CD4-positive, alpha-beta T cell treated with Interleukin-15 for 4 hours (primary cell): ENCODE results near the gene ZNF565.
"Not testable (repeated sequence)": the region's sequence is repeated elsewhere in the genome, so short reads cannot be mapped to it uniquely, and the experiment has no call there.

ENCODE experiments used
- DNase-seq: peaks from one replicate; pipeline ENCODE4 v3.0.0-alpha.2; 2020; ENCODE audit warnings: low spot score

The ZNF565 gene

GRCh38 chr19:36149673-36150406, 64.6 kb downstream of the ZNF565 start:
- no peak for DNase-seq

DNA sequence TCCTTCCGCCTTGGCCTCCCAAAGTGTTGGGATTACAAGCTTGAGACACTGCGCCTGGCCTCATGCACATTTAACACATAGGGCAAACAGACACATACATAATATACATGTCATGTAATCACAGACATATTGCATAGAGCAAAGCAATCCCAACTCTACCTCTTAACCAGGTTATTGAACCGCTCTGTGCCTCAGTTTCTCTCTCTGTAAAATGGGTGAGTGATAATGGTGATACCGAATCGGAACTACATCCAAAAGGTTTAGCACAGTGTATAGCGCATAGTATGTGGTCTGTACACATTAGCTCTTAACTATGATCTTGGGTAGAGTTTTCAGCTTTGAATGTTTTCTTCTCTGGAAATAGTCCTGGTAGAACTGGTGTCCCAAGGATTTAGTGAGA, 69.8 kb downstream of the ZNF565 start:
- no peak for DNase-seq

DNA sequence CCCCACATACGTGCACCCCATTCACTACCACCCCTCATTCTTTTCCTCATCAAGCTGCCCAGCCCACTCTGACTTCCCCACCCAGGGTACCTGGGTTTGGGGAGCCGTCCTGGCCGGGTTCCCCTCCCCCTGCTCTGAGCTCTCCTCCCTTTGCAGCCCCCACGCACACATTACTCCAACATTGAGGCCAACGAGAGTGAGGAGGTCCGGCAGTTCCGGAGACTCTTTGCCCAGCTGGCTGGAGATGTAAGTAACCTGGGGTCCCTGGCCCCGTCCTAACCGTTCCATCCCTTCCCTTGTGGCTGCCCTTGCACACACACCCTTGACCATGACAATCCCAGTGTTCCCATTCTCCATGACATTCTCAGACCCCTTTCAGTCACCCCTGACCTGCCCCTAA, 72.0 kb downstream of the ZNF565 start:
- DNase-seq: no peak

DNA sequence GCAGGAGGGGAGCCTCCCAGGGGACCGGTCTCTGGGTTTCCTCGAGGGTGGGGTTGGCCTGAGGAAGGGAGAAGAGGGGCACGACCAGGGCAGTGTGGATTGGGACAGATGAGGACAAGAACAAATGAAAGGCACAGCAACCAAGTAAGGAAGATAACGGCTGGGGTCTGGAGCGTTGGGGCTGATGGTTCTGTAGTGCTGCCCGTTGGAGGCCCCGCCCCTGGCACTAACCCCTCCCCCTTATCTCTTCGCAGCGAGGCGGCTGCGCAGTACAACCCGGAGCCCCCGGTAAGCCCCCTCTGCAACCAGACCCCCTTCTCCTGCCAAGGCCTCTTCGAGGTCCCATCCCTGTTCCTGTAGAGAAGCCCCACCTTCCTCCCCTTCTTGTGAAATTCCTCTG, 72.4 kb downstream of the ZNF565 start:
- no peak for DNase-seq

- peak; percentile 93 for DNase-seq
Observed at GRCh38 chr19:36141039-36141927, 73.2 kb downstream of the ZNF565 start.

- DNase-seq: peak; percentile 10
Observed at GRCh38 chr19:36140304-36141038, 74.0 kb downstream of the ZNF565 start.

DNA sequence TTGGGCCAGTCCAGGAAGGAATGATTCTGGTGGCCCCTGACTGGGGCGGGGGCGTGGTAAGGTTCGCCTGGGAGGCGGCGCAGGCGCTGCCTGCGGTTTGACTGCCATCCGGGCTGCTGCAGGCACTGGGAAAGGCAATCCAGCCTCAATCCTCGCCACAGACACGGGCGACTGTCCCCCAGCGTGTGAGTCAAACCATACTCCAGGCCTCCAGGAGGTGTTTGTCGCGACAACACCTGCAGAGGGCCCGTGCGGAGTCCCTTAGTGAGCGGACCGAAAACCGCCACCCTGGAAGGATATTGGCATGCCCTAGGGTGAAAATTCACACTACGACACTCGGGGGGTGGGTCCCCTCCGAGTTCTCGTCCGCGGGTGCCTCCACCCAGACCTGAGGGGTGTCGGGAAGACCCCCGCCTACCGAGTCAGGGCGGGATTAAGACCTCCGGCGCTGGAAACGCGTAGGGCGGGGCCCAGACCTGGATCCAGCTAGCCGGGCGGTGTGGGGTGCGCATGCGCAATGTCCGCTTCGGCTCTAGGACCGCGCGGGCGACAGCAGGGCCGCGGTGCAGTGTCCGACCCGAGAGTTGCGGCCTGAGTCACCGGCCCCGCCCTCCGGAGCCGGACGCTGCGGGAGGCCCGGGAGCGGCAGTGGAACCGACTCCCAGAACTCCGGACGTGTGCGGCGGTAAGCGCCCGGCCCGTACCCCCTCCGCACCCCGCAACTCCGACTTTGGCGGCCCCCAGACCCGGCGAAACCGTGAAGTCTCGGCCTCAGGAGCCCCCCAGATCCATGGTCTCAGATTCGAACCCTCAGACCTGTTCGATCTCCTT, 74.8 kb downstream of the ZNF565 start, which contains the start of gene CAPNS1:
Gene CAPNS1 (plus strand): TSS at position 594 of the 831 bp plus-strand sequence. CDS start 946 bp downstream, outside the sequence.
- DNase-seq: peak; percentile 93

DNA sequence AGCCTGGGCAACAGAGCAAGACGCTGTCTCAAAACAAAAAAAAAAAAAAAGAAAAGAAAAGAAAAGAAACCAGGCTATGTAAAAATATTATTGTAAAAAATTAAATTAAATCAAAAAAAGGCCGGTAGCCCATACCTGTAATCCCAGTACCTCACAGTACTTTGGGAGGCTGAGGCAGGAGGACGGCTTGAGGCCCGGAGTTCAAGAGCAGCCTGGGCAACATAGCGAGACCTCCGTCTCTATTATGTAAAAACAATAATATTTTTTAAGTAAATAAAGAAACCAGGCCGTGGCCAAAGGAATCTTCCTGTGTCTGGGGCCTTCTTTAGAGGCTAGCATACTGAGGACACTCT, 75.4 kb downstream of the ZNF565 start:
- no peak for DNase-seq

DNA sequence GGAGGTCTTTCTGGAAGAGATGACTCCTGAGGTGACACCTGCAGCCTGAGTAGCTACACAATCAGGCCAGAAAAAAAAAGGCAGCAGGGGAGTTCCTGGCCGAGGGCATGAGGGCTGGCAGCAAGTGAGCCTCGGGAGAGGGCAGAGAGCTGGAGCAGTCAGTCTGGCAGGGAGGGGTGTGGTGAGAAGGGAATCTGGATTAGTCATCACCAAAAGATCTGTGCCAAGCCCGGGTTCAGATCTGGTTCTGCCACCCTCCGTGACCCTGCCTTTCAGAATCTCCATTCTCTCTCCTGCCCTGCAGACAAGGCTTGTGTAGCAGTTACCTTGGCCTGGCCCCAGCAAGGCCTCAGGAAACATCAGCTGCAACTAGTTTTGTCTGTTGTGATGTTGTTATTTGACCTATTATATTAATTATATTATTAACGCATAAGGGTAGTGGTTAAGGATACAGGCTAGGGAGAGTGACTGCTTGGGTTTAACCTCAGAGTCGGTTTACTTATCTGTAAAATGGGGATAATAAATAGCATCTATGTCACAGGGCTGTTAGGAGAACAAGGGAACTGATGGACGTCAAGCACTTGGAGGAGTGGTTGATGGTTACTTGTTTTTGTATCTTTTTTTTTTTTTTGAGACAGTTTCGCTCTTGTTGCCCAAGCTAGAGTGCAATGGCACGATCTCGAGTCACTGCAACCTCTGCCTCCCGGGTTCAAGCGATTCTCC, 77.3 kb downstream of the ZNF565 start:
- peak; percentile 18 for DNase-seq

DNA sequence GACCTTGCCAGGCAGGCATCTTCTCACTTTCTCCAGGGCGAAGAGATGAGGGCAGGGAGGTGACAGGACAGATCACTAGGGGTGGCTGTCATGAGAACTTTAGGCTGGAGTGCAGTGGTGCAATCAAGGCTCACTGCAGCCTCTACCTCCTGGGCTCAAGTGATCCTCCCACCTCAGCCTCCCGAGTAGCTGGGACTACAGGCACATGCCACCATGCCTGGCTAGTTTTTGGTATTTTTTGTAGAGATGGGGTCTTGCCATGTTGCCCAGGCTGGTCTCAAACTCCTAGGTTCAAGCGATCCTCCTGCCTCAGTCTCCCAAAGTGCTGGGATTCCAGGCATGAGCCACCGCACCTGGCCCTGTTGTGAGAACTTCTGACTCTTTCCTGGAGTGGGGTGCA, 79.6 kb downstream of the ZNF565 start:
- not testable (repeated sequence) for DNase-seq
